ENCODE results near the gene TLX2. TPM values are rescaled to one million over a fixed set of nuclear protein-coding genes. Genes with fewer than 3 reads are reported as not detected.
"Not testable (repeated sequence)": the region's sequence is repeated elsewhere in the genome, so short reads cannot be mapped to it uniquely, and the experiment has no call there.

TLX2 gene
- total RNA-seq, 2 donors from 2014 or later: 1.4 to 2.4 TPM

DNA sequence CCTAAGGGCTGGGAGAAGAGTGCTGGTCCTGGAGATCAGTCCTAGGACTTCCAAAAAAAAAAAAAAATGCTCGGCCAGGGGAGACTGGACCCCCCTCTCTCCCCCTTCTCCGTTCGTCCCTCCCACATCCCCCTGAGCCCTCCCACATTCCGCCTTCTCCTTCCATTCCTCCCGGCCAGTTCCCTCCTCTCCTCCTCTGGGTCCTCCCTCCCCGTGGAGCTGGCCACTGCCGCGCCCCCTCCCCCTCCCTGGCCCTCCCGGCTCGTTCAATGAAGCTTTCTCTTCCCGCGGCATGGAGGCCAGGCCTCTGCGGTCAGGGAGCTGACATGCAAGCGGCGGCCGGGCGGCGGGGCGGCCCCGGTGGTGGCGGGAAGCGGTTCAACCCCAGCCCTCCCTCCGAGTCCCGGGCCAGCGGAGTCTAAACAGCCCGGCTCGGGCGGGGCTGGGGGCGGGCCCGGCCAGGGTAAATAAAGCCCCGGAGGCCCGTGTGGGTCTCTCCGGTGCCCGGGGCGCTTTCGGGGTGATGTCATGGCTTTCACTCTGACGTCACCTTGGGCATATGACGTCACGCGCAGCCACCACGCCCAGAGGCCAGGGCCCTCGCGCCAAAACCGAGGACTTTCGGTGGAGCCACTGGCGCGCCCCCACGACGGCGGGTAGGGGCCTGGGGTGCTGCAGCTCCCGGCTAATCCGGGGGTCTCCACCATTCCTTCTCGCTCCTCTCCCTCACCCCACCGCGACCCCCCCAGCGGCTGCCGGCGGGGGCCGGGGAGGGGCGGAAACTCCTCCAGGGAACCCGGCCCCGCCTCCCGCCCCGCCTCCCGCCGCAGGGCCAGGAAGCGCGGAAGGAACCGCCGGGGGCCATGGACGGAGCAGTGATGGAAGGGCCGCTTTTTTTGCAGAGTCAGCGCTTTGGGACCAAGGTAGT lies 39.9 kb downstream of the TLX2 start, which contains the start of the genes DOK1 and LOXL3:
TSS of gene DOK1 (plus strand) at position 829 of the 928 bp plus-strand sequence. CDS start at position 864, 35 bp downstream.
TSS of gene LOXL3 (minus strand) at position 51 of the 928 bp plus-strand sequence. CDS start 1,308 bp downstream, outside the sequence.
- DNase-seq (peak; percentile 80 to 88), ATAC-seq (replicated peaks in 1 of 2) (peak; percentile 75 to 82)
- Mint-ChIP-seq H3K4me1 (ENCODE audit: low read depth) (peaks cover 27% of the 10 kb centered on the region), H3K4me3 (peak within 1 kb of the TSS; percentile 89), H3K9me3 (no peaks in the 10 kb centered on the region), H3K27me3 (ENCODE audit: low read depth) (peaks cover 27% of the 10 kb centered on the region), H3K36me3 (ENCODE audit: insufficient read depth in 2 of 2) (peaks cover 5 to 6% of the 10 kb centered on the region in 2 donors), H3K27ac (peak within 1 kb of the TSS; percentile 80)

DNA sequence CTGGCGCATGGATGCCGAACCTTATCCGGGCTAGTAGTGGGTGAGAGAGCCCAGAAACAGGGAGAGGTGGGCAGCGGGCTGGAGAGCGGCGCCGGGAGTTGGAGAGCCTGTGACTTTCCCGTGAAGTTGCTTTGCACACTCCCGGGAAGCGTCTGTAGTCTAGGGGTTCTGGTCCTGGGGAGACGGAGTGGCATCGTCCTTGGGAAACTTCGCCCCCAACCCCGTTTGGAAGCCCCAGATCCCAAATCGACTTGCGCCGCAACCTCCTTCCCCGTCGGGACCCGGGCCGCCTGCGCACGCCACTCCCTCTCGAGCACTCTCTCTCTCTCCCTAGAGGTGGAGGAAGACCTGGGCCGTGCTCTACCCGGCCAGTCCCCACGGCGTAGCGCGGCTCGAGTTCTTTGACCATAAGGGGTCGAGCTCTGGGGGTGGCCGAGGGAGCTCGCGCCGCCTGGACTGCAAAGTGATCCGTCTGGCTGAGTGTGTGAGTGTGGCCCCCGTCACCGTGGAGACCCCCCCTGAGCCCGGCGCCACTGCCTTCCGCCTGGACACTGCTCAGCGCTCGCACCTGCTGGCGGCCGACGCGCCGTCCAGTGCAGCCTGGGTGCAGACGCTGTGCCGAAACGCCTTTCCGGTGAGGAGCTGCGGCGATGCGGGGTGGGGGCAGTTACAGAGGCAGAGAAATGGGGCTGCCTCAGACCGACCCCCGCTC lies 40.7 kb downstream of the TLX2 start:
- ATAC-seq (replicated peaks in 1 of 2): peak; percentile 40 to 63
- Mint-ChIP-seq H3K27ac (peak overlapping the region; percentile 80), H3K27me3 (ENCODE audit: low read depth) (peaks cover 21% of the 10 kb centered on the region), H3K9me3 (no peaks in the 10 kb centered on the region), H3K4me3 (peak overlapping the region; percentile 89), H3K4me1 (ENCODE audit: low read depth) (peaks cover 24% of the 10 kb centered on the region), H3K36me3 (ENCODE audit: insufficient read depth in 2 of 2) (peaks cover 5 to 6% of the 10 kb centered on the region in 2 donors)
- peak; percentile 51 to 58 for DNase-seq

DNA sequence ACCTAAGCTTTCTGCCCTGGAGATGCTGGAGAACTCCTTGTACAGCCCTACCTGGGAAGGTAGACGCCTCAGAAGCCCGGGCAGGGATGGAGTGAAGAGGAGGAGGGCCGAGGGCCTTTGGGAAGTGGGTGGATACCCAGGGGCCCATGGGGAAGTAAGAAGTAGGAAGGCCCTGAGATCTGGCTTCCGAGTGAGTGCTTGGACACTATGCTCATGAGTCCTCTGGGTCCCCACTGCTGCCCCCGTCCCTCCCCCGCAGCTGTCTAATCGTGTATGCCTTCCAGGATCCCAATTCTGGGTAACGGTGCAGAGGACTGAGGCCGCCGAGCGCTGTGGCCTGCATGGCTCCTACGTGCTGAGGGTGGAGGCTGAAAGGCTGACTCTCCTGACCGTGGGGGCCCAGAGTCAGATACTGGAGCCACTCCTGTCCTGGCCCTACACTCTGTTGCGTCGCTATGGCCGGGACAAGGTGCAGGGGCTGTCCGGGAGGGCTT lies 41.4 kb downstream of the TLX2 start:
- no peak overlapping the region for H3K27ac Mint-ChIP-seq
- peak overlapping the region; percentile 89 for H3K4me3 Mint-ChIP-seq
- H3K27me3 Mint-ChIP-seq (ENCODE audit: low read depth): peaks cover 21% of the 10 kb centered on the region

DNA sequence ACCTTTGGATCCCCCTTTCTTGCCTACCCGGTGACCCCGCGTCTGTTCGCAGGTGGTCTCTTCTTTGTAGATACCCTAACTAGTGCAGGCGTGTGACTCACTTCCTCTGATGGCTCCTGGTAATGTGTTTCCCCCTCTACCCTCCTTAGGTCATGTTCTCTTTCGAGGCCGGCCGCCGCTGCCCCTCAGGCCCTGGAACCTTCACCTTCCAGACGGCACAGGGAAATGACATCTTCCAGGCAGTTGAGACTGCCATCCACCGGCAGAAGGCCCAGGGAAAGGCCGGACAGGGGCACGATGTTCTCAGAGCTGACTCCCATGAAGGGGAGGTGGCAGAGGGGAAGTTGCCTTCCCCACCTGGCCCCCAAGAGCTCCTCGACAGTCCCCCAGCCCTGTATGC lies 41.9 kb downstream of the TLX2 start:
- no peaks in the 10 kb centered on the region for H3K9me3 Mint-ChIP-seq
- H3K4me1 Mint-ChIP-seq (ENCODE audit: low read depth): peaks cover 26% of the 10 kb centered on the region
- H3K27me3 Mint-ChIP-seq (ENCODE audit: low read depth): peaks cover 19% of the 10 kb centered on the region
- H3K4me3 Mint-ChIP-seq: peak overlapping the region; percentile 89
- no peak for ATAC-seq (replicated peaks in 1 of 2)
- H3K36me3 Mint-ChIP-seq (ENCODE audit: insufficient read depth in 2 of 2): peaks cover 5 to 6% of the 10 kb centered on the region in 2 donors
- DNase-seq: no peak
- H3K27ac Mint-ChIP-seq: no peak overlapping the region

More for the DNA sequence above, 41.4 kb downstream of the TLX2 start:
- ATAC-seq (replicated peaks in 1 of 2): no peak
- peaks cover 26% of the 10 kb centered on the region for H3K4me1 Mint-ChIP-seq (ENCODE audit: low read depth)
- no peaks in the 10 kb centered on the region for H3K9me3 Mint-ChIP-seq
- peaks cover 5 to 6% of the 10 kb centered on the region in 2 donors for H3K36me3 Mint-ChIP-seq (ENCODE audit: insufficient read depth in 2 of 2)
- DNase-seq: no peak

DNA sequence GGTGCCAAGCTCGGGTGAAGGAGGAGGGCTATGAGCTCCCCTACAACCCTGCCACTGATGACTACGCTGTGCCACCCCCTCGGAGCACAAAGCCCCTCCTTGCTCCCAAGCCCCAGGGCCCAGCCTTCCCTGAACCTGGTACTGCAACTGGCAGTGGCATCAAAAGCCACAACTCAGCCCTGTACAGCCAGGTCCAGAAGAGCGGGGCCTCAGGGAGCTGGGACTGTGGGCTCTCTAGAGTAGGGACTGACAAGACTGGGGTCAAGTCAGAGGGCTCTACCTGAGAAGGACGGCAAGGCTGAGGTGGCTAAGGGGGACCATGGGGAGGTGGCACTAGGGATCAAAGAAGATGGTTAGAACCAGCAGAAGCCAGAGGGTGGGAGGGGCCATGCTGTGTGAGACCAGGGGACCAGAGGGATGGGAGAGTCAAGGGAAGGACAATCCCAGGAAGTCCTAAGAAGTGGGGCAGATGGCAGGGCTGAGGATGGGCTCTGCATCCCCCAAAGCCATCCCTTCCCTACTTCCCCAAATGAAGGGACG lies 42.7 kb downstream of the TLX2 start:
- H3K36me3 Mint-ChIP-seq (ENCODE audit: insufficient read depth in 2 of 2): peaks cover 5 to 6% of the 10 kb centered on the region in 2 donors
- peak overlapping the region in 1 of 2 donors; percentile 18 for H3K4me3 Mint-ChIP-seq
- no peaks in the 10 kb centered on the region for H3K9me3 Mint-ChIP-seq

DNA sequence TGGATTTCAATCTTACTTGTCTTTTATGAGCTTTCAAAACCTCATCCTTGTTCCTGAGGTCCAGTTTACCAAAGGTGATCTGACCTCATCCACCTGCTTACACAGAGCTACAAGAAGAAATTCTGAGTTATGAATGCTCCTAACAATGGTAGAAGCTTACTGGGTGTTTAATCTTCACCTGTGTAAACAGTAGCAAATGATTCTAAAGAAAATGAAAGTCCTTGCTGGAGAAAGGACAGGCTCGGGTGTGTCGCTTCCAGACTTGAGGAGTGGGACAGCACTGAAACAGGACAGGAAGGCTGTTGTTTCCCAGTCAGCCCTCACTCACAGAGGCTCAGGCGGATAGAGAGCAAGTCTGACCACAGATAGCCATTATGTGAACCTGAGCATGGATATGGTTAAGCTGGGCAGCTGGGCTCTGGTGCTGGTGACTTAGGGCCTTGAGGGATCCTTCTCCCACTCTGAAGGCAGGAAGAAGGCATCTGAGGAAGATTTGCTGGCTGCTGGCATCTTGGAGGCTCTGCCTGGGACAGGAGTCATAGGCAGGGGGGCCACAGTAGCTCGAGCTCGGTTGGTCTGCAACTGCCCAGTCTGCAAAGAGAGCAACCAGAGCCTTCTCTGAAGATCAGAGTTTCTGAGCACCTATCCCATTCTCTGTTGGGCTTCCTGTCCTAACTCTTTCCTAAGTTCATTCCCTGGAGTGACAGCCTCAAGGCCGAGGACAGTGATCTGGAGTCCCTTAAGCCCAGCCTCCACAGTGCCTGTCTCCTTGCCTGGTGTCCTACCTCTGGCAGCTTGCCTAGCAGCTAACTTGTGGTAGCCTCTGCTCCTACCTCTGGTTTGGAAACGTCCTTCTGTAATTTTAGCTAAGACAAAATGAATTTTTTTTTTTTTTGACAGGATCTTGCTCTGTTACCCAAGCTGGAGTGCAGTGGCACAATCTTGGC lies 44.3 kb downstream of the TLX2 start:
- Mint-ChIP-seq H3K27me3 (ENCODE audit: low read depth) (peaks cover 29% of the 10 kb centered on the region), H3K9me3 (no peaks in the 10 kb centered on the region), H3K27ac (no peak overlapping the region), H3K4me1 (ENCODE audit: low read depth) (peaks cover 27% of the 10 kb centered on the region), H3K4me3 (no peak overlapping the region), H3K36me3 (ENCODE audit: insufficient read depth in 2 of 2) (peaks cover 5 to 6% of the 10 kb centered on the region in 2 donors)
- ATAC-seq (replicated peaks in 1 of 2): no peak
- no peak for DNase-seq

More for the DNA sequence above, 42.7 kb downstream of the TLX2 start:
- H3K27me3 Mint-ChIP-seq (ENCODE audit: low read depth): peaks cover 19% of the 10 kb centered on the region
- H3K27ac Mint-ChIP-seq: no peak overlapping the region
- ATAC-seq (replicated peaks in 1 of 2) (no peak), DNase-seq (no peak)
- H3K4me1 Mint-ChIP-seq (ENCODE audit: low read depth): peaks cover 30% of the 10 kb centered on the region

DNA sequence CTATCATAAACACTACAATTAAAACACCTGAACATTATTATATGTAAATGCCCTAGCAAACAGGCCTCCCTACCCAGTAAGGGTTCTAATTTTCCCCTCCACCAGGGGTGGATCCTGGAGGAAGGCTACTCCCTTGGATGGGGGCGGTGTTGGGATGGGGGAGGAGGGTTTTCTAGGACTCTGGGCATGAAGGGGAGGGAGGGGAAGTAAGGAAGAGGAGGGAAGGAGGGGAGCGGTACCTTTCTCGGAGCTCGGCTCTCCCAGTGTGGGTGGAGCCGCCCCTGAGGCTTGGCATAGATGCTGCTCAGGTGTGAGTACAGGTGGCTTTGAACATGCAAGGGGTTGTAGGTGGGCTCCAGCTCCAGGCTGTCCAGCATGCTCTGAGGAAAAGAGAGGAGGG lies 45.7 kb downstream of the TLX2 start:
- Mint-ChIP-seq H3K27ac (no peak overlapping the region), H3K27me3 (ENCODE audit: low read depth) (peaks cover 38% of the 10 kb centered on the region), H3K4me3 (no peak overlapping the region), H3K36me3 (ENCODE audit: insufficient read depth in 2 of 2) (peaks cover 3 to 6% of the 10 kb centered on the region in 2 donors), H3K9me3 (no peaks in the 10 kb centered on the region), H3K4me1 (ENCODE audit: low read depth) (peaks cover 23% of the 10 kb centered on the region)
- ATAC-seq (replicated peaks in 1 of 2): no peak
- DNase-seq: no peak

DNA sequence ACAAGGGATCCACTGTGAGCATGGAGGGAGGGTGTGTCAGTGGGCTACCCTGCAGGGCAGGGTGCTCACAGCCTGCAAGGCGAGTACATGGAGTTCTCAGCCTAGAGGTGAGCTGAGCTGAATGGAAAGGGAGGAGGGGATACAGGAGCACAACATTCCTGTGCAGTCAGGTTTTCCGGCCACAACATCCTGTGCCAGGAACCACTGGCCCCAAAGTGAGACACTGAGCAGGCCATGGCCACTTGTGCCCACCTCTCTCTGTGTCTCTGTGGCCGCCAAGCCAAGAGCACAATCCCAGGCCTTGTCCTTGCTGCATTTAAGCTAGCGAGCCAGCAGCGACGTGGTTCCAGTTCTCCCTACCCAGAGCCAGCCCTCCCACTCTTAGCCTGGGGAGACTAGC lies 46.3 kb downstream of the TLX2 start:
- H3K9me3 Mint-ChIP-seq: no peaks in the 10 kb centered on the region
- H3K4me1 Mint-ChIP-seq (ENCODE audit: low read depth): peaks cover 24% of the 10 kb centered on the region
- peak in 1 of 2 donors; percentile 11 for ATAC-seq (replicated peaks in 1 of 2)
- H3K27ac Mint-ChIP-seq: no peak overlapping the region
- H3K36me3 Mint-ChIP-seq (ENCODE audit: insufficient read depth in 2 of 2): peaks cover 0 to 6% of the 10 kb centered on the region in 2 donors
- no peak overlapping the region for H3K4me3 Mint-ChIP-seq
- no peak for DNase-seq
- peaks cover 38% of the 10 kb centered on the region for H3K27me3 Mint-ChIP-seq (ENCODE audit: low read depth)

DNA sequence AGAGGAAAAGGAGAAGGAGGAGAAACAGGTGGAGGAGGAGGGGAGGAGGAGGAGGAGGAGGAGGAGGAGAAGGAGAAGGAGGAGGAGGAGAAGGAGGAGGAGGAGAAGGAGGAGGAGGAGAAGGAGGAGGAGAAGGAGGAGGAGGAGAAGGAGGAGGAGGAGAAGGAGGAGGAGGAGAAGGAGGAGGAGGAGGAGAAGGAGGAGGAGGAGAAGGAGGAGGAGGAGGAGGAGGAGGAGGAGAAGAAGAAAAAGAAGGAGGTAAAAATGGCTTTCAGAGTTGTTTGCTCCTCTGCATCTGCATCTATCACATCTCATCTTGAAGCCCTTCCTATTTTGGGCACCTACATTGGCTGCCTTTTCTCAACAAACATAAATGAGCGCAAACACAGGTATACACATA lies 46.8 kb downstream of the TLX2 start:
- DNase-seq; H3K36me3 Mint-ChIP-seq (ENCODE audit: insufficient read depth in 2 of 2); ATAC-seq (replicated peaks in 1 of 2): not testable (repeated sequence)

DNA sequence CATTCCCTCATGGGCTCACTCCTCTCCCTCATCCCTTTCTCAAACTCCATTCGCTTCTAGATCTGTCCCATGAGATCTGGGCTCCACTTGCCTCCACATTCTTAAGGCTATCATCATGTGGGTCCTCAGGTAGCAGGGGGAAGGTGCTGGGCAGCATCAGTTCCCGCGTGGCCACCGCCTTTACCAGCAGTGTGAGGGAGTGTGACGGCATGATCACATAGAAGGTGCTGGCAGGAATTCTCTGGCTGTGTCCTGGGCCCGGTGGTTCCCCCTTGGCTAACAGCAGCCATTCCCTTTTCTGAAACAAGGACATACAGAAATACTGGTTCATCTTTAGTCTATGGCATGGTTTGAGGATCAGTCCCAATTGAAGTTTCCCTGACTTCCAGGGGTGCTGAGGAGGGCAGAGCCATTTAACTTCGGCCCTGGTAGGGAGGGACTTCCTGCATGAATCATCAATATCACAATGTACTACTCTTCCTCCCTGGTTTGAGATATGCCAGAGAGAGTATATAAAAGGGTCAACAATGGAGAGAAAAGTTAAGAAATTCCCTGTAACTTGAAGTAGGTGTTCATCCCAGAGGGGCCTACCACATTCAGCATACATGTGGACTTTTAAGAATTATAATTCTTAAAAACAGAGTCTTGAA lies 48.0 kb downstream of the TLX2 start:
- ATAC-seq (replicated peaks in 1 of 2): no peak
- H3K4me3 Mint-ChIP-seq: no peak overlapping the region
- H3K9me3 Mint-ChIP-seq: no peaks in the 10 kb centered on the region
- peaks cover 35% of the 10 kb centered on the region for H3K4me1 Mint-ChIP-seq (ENCODE audit: low read depth)
- H3K27ac Mint-ChIP-seq: peak overlapping the region; percentile 1
- DNase-seq: no peak
- peaks cover 38% of the 10 kb centered on the region for H3K27me3 Mint-ChIP-seq (ENCODE audit: low read depth)
- peaks cover 0 to 1% of the 10 kb centered on the region in 2 donors for H3K36me3 Mint-ChIP-seq (ENCODE audit: insufficient read depth in 2 of 2)

More for the DNA sequence above, 46.8 kb downstream of the TLX2 start:
- H3K9me3 Mint-ChIP-seq, H3K4me3 Mint-ChIP-seq, H3K27ac Mint-ChIP-seq: not testable (repeated sequence)
- Mint-ChIP-seq H3K4me1 (ENCODE audit: low read depth) (peaks cover 28% of the 10 kb centered on the region), H3K27me3 (ENCODE audit: low read depth) (peaks cover 38% of the 10 kb centered on the region)

DNA sequence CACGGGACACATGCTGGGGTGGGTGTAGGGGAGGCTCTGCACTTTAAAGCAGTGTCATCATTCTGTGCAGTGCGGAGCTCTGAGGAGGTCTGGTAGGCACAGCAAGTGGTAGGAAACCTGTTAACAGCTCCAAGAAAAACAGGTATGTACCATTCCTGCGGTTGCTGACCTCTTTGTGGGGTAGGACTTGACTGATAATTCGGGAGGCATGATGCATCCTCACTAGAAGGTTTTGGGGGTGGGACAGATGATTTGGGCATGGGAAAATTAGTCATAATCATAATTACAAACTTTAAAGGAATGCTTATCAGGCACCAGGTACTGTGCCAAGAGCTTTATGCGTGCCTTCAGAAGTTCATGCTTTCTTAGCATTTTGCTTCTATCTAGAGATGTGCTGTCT lies 50.0 kb downstream of the TLX2 start:
- Mint-ChIP-seq H3K27ac (no peak overlapping the region), H3K36me3 (ENCODE audit: insufficient read depth in 2 of 2) (no peaks in the 10 kb centered on the region), H3K4me1 (ENCODE audit: low read depth) (peaks cover 52% of the 10 kb centered on the region), H3K4me3 (no peak overlapping the region), H3K27me3 (ENCODE audit: low read depth) (peaks cover 38% of the 10 kb centered on the region), H3K9me3 (no peaks in the 10 kb centered on the region)
- DNase-seq (no peak), ATAC-seq (replicated peaks in 1 of 2) (no peak)
